GM12878 (cell line): ENCODE data around the gene MILR1. TPM values are rescaled to one million over a fixed set of nuclear protein-coding genes. Genes with fewer than 3 reads are reported as not detected.

Source experiments
- ATF7 ChIP-seq: fragments of 450-650 bp; IDR thresholded peaks from 2 replicates; pipeline ENCODE4 v1.6.1; 2016; ENCODE audit warnings: low read depth, mild to moderate bottlenecking
- BCL3 ChIP-seq: IDR thresholded peaks from 2 replicates; pipeline ENCODE4 v1.6.1; 2011; ENCODE audit warnings: borderline replicate concordance, low read depth, mild to moderate bottlenecking, moderate library complexity, low read length; ENCODE audit not compliant: insufficient read depth, poor library complexity, severe bottlenecking
- CBFB ChIP-seq: IDR thresholded peaks from 2 replicates; pipeline ENCODE4 v1.6.1; 2016; ENCODE audit warnings: antibody characterized with exemption, low read depth
- CHD4 ChIP-seq: fragments of 200-600 bp; sonication (generic); IDR thresholded peaks from 2 replicates; pipeline ENCODE4 v1.6.1; 2016; ENCODE audit warnings: mild to moderate bottlenecking
- EP300 ChIP-seq, 2 experiments: fragments of 150-350 bp in 1 of 2; IDR thresholded peaks; 2 replicates each; pipeline ENCODE4 v1.6.1; 2011 to 2012; ENCODE audit warnings: low read depth in 2 of 2, low read length in 2 of 2, borderline replicate concordance in 1 of 2, improper control_type of control experiment in 1 of 2, inconsistent platforms in 1 of 2; ENCODE audit not compliant: control insufficient read depth in 1 of 2
- IKZF1 ChIP-seq: fragments of 450-650 bp; conservative IDR thresholded peaks from 2 replicates; pipeline ENCODE4 v1.6.1; 2017; ENCODE audit warnings: antibody characterized with exemption, mild to moderate bottlenecking
- JUND ChIP-seq: IDR thresholded peaks from 2 replicates; pipeline ENCODE4 v1.6.1; 2012; ENCODE audit warnings: low read depth, mild to moderate bottlenecking, low read length, improper control_type of control experiment, moderate library complexity
- KDM1A ChIP-seq: fragments of 200-600 bp; sonication (generic); IDR thresholded peaks from 2 replicates; pipeline ENCODE4 v1.6.1; 2016; ENCODE audit warnings: borderline replicate concordance
- MTA3 ChIP-seq: IDR thresholded peaks from 2 replicates; pipeline ENCODE4 v1.6.1; 2012; ENCODE audit warnings: low read length, inconsistent platforms, borderline replicate concordance
- RELA ChIP-seq: fragments of 450-650 bp; IDR thresholded peaks from 2 replicates; pipeline ENCODE4 v1.8.0; 2014; ENCODE audit warnings: borderline replicate concordance; ENCODE audit not compliant: partially characterized antibody
- SREBF2 ChIP-seq: IDR thresholded peaks from 2 replicates; pipeline ENCODE4 v1.6.1; 2012; ENCODE audit warnings: mild to moderate bottlenecking, low read length
- STAT1 ChIP-seq: fragments of 450-650 bp; conservative IDR thresholded peaks from 2 replicates; pipeline ENCODE4 v1.6.1; 2014; ENCODE audit warnings: antibody characterized with exemption, mild to moderate bottlenecking
- TAF1 ChIP-seq: IDR thresholded peaks from 2 replicates; pipeline ENCODE4 v1.6.1; 2011; ENCODE audit warnings: mild to moderate bottlenecking, low read depth, low read length, borderline replicate concordance
- TCF3 ChIP-seq: IDR thresholded peaks from 2 replicates; pipeline ENCODE4 v1.6.1; 2012; ENCODE audit warnings: low read depth, mild to moderate bottlenecking, low read length, borderline replicate concordance; ENCODE audit not compliant: insufficient read depth
- ZBTB11 ChIP-seq: fragments of 450-650 bp; formaldehyde crosslinking; IDR thresholded peaks from 2 replicates; pipeline ENCODE4 v1.5.0; 2022; ENCODE audit warnings: mild to moderate bottlenecking, missing genetic modification characterization
- polyA plus RNA-seq, 11 experiments: library from polyadenylated mRNA; depleted of rRNA in 4 of 11; unstranded in 6 of 11; stranded (reverse) in 5 of 11; fragments of >200 nt; fragmentation: Nextera tagmentation in 4 of 11; fragmentation: Illumina TruSeq in 1 of 11; extraction: Ambion mirVana in 4 of 11; extraction: Trizol in 1 of 11; gene quantifications; 1 replicate in 1 of 11; 2 replicates in 10 of 11; pipeline versions ENCODE4 v1.2.1 to v1.2.3, GENCODE V29; 2011 to 2016; ENCODE audit warnings: inconsistent platforms in 2 of 11, missing spikeins in 2 of 11, low read depth in 1 of 11
- total RNA-seq, 4 experiments: library from RNA; depleted of rRNA in 3 of 4; stranded (reverse); fragments of >200 nt in 3 of 4; fragmentation: Illumina TruSeq in 1 of 4; extraction: Trizol in 1 of 4; gene quantifications; 2 replicates each; pipeline versions ENCODE4 v1.2.1 to v1.2.3, GENCODE V29; 2013 to 2021
- TF ChIP-seq, protein P1 (sequence below): fragments of 450-650 bp; IDR thresholded peaks from 2 replicates; pipeline ENCODE4 v1.6.1; 2014; ENCODE audit warnings: mild to moderate bottlenecking
- TF ChIP-seq, protein P2 (sequence below): fragments of 150-350 bp; IDR thresholded peaks from 2 replicates; pipeline ENCODE4 v1.6.1; 2016; ENCODE audit warnings: low read depth, low read length
- TF ChIP-seq, protein P3 (sequence below): IDR thresholded peaks from 2 replicates; pipeline ENCODE4 v1.6.1; 2012; ENCODE audit warnings: low read depth, low read length, improper control_type of control experiment
- TF ChIP-seq, protein P4 (sequence below): fragments of 450-650 bp; IDR thresholded peaks from 2 replicates; pipeline ENCODE4 v1.6.1; 2017; ENCODE audit warnings: mild to moderate bottlenecking, low read depth, inconsistent platforms; ENCODE audit not compliant: poor library complexity, severe bottlenecking

MILR1 gene
- total and polyA plus RNA-seq, 10 of the 15 experiments (the other 5 are each of a cell fraction or from before 2014, with no cell fraction given), result 2.0 to 47.2 (median 17.2) TPM

DNA sequence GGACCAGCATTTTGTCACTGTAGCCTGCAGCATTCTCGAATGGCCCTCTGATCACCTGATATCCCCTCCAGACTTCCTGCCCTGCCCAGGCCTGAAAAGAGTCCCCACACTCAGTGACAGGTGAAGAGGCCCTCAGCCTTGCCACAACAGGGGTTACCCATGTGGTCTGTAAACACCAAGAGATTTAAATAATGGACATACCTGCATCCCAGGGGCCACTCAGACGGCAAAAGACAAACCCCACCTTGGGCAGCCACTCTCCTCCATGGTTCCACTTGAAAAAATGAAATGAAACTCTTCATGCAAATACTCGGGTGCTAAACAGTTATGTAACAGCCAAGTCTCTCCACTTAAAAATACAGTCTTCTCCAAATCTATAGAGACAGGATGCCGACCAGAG, 35.4 kb upstream of the MILR1 start (continued):
- TF ChIP-seq SREBF2, result no peak
- no peak for TF ChIP-seq RELA
- TF ChIP-seq KDM1A, result no peak
- peak; percentile 49; the same call in 1 of the 2 replicates for TF ChIP-seq IKZF1
- no peak for TF ChIP-seq TAF1
- 0 out of 4 replicates have a peak, but pooled peaks of 1 of the 2 experiments have one; percentile 27 for TF ChIP-seq EP300 (IDR thresholded peaks at IDR 0.05; ENCODE audit: borderline replicate concordance in 1 of 2, control insufficient read depth in 1 of 2, low read depth in 2 of 2, low read length in 2 of 2)
- TF ChIP-seq, protein P1, sequence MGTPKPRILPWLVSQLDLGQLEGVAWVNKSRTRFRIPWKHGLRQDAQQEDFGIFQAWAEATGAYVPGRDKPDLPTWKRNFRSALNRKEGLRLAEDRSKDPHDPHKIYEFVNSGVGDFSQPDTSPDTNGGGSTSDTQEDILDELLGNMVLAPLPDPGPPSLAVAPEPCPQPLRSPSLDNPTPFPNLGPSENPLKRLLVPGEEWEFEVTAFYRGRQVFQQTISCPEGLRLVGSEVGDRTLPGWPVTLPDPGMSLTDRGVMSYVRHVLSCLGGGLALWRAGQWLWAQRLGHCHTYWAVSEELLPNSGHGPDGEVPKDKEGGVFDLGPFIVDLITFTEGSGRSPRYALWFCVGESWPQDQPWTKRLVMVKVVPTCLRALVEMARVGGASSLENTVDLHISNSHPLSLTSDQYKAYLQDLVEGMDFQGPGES, result no peak
- no peak for TF ChIP-seq BCL3
- TF ChIP-seq, protein P2, sequence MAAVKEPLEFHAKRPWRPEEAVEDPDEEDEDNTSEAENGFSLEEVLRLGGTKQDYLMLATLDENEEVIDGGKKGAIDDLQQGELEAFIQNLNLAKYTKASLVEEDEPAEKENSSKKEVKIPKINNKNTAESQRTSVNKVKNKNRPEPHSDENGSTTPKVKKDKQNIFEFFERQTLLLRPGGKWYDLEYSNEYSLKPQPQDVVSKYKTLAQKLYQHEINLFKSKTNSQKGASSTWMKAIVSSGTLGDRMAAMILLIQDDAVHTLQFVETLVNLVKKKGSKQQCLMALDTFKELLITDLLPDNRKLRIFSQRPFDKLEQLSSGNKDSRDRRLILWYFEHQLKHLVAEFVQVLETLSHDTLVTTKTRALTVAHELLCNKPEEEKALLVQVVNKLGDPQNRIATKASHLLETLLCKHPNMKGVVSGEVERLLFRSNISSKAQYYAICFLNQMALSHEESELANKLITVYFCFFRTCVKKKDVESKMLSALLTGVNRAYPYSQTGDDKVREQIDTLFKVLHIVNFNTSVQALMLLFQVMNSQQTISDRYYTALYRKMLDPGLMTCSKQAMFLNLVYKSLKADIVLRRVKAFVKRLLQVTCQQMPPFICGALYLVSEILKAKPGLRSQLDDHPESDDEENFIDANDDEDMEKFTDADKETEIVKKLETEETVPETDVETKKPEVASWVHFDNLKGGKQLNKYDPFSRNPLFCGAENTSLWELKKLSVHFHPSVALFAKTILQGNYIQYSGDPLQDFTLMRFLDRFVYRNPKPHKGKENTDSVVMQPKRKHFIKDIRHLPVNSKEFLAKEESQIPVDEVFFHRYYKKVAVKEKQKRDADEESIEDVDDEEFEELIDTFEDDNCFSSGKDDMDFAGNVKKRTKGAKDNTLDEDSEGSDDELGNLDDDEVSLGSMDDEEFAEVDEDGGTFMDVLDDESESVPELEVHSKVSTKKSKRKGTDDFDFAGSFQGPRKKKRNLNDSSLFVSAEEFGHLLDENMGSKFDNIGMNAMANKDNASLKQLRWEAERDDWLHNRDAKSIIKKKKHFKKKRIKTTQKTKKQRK, result no peak
- TF ChIP-seq, protein P3, sequence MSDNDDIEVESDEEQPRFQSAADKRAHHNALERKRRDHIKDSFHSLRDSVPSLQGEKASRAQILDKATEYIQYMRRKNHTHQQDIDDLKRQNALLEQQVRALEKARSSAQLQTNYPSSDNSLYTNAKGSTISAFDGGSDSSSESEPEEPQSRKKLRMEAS, result no peak
- TF ChIP-seq, protein P4, sequence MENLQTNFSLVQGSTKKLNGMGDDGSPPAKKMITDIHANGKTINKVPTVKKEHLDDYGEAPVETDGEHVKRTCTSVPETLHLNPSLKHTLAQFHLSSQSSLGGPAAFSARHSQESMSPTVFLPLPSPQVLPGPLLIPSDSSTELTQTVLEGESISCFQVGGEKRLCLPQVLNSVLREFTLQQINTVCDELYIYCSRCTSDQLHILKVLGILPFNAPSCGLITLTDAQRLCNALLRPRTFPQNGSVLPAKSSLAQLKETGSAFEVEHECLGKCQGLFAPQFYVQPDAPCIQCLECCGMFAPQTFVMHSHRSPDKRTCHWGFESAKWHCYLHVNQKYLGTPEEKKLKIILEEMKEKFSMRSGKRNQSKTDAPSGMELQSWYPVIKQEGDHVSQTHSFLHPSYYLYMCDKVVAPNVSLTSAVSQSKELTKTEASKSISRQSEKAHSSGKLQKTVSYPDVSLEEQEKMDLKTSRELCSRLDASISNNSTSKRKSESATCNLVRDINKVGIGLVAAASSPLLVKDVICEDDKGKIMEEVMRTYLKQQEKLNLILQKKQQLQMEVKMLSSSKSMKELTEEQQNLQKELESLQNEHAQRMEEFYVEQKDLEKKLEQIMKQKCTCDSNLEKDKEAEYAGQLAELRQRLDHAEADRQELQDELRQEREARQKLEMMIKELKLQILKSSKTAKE, result peak; percentile 45
- no peak for TF ChIP-seq CHD4
- TF ChIP-seq ATF7, result no peak; the same call in none of the 2 replicates
- no peak for TF ChIP-seq CBFB
- no peak for TF ChIP-seq JUND
- TF ChIP-seq TCF3, result no peak
- TF ChIP-seq ZBTB11, result no peak
- no peak for TF ChIP-seq STAT1
- TF ChIP-seq MTA3, result no peak
